NCI-H2081 (cell line): ENCODE data around the gene PCDHGB4.
A peak's percentile ranks its signal among the peaks of the same experiment; 100 is the strongest.
"Not testable (repeated sequence)": the region's sequence is repeated elsewhere in the genome, so short reads cannot be mapped to it uniquely, and the experiment has no call there.

Source experiments
- DNase-seq, 2 experiments: peaks; one replicate each; lab custom pipeline; 2025; lab: John Stamatoyannopoulos, UW

The PCDHGB4 gene

GRCh38 chr5:141387557-141388311, at the start of gene PCDHGB4:
TSS of gene PCDHGB4 (plus strand) at chr5:141387698. CDS start at chr5:141387885, 187 bp downstream.
- not testable (repeated sequence) for DNase-seq

GRCh38 chr5:141338538-141339306, 48.8 kb upstream of the PCDHGB4 start, which contains the start of gene PCDHGA2:
TSS of gene PCDHGA2 (plus strand) at chr5:141338760.
- no peak for DNase-seq

- not testable (repeated sequence) for DNase-seq
Observed at GRCh38 chr5:141340781-141341354, 46.6 kb upstream of the PCDHGB4 start.

GRCh38 chr5:141342773-141343172, 44.7 kb upstream of the PCDHGB4 start:
- no peak for DNase-seq

- DNase-seq, result no peak
Observed at GRCh38 chr5:141343242-141343952, 44.1 kb upstream of the PCDHGB4 start, which contains the start of gene PCDHGA3. TSS of gene PCDHGA3 (plus strand) at chr5:141343829. CDS start at chr5:141344034, 205 bp downstream.

- no peak for DNase-seq
Observed at GRCh38 chr5:141343953-141344463, 43.5 kb upstream of the PCDHGB4 start.

- no peak for DNase-seq
Observed at GRCh38 chr5:141345327-141345726, 42.2 kb upstream of the PCDHGB4 start.

- DNase-seq, result not testable (repeated sequence)
Observed at GRCh38 chr5:141346017-141346416, 41.5 kb upstream of the PCDHGB4 start.

GRCh38 chr5:141349917-141350619, 37.4 kb upstream of the PCDHGB4 start, which contains the start of gene PCDHGB1:
TSS of gene PCDHGB1 (plus strand) at chr5:141350099. CDS start at chr5:141350261, 162 bp downstream.
- peak; percentile 83 to 87 for DNase-seq

- no peak for DNase-seq
Observed at GRCh38 chr5:141351591-141351990, 35.9 kb upstream of the PCDHGB4 start.

- DNase-seq, result no peak
Observed at GRCh38 chr5:141354900-141355469, 32.5 kb upstream of the PCDHGB4 start, which contains the start of gene PCDHGA4. TSS of gene PCDHGA4 (plus strand) at chr5:141355021. CDS start at chr5:141355108, 87 bp downstream.

GRCh38 chr5:141355641-141356040, 31.9 kb upstream of the PCDHGB4 start:
- no peak for DNase-seq

GRCh38 chr5:141356133-141356532, 31.4 kb upstream of the PCDHGB4 start:
- DNase-seq, result no peak

- DNase-seq, result no peak
Observed at GRCh38 chr5:141356950-141357349, 30.5 kb upstream of the PCDHGB4 start.

- no peak for DNase-seq
Observed at GRCh38 chr5:141359790-141360426, 27.6 kb upstream of the PCDHGB4 start, which contains the start of gene PCDHGB2. TSS of gene PCDHGB2 (plus strand) at chr5:141359994. CDS start at chr5:141360136, 142 bp downstream.

GRCh38 chr5:141360685-141361084, 26.8 kb upstream of the PCDHGB4 start:
- no peak for DNase-seq

- no peak for DNase-seq
Observed at GRCh38 chr5:141362719-141363118, 24.8 kb upstream of the PCDHGB4 start.

- no peak for DNase-seq
Observed at GRCh38 chr5:141363952-141364660, 23.4 kb upstream of the PCDHGB4 start, which contains the start of gene PCDHGA5. TSS of gene PCDHGA5 (plus strand) at chr5:141364162. CDS start at chr5:141364331, 169 bp downstream.
